Activated CD4-positive, alpha-beta T cell treated with anti-CD3 and anti-CD28 coated beads, Interleukin-2, amount 50 U/mL, for 24 hours (primary cell): Measurements from ENCODE around the gene ATG7.
"Not testable (repeated sequence)": the region's sequence is repeated elsewhere in the genome, so short reads cannot be mapped to it uniquely, and the experiment has no call there.

Experiments used
- DNase-seq, 2 donors: peaks; one replicate each; pipeline ENCODE4 v3.0.0-alpha.2; 2020; ENCODE audit warnings: low read depth in 1 of 2, low spot score in 1 of 2

ATG7 gene

DNA sequence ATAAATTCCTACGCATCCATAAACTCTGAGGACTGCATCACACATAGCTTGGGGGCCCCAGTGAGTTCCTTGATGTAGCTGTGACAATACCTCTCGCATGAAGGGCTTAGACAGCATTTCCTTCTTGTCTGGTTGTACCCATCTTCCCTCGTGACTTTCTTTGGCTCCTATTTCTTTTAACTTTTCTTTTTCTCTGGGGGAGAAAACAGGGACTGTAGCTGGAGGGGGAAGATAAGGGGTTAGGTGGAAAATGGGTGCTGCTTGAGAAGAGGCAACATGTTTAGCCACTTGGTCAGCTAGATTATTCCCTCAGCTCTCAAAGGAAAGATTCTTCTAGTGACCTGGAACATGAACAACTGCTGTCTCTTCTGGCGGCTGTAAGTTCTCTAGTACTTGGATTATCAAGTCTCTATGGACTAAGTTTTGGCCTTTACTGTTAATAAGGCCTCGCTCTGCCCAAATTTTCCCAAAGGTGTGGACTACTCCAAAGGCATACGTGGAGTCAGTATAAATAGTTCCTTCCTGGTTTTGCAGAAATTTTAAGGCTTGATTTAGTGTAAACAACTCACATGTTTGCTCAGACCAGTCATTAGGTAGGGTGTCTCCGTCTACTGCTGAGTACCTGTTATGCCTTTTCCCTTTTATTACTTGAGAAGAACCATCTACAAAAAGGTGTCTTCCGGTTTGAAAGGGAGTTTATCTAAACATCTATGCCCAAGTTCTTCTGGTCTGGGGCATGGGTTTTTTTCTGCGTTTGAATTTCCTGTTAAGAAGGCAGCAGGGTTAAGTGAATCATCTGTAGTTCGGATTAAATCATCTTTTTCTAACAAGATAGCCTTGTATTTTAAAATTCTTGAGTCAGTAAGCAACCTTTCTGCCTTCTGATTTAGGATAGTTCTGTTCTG, 21.0 kb upstream of the ATG7 start:
- DNase-seq, result no peak

DNA sequence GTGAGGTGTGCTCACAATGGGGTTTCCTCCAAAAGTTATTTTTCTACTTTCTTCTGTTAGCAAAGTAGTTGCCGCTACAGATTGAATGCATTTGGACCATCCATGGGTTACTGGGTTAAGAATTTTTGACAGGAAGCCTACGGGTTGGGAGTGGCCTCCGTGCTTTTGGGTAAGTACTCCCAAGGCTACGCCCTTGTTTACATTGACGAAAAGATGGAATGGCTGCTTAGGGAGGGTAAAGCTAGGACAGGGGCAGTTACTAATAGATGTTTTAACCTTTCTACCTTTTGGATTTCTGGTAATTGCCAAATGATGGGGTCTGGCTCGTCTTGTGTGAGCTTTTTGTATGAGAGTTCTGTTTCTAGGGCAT, 20.4 kb upstream of the ATG7 start:
- no peak for DNase-seq

DNA sequence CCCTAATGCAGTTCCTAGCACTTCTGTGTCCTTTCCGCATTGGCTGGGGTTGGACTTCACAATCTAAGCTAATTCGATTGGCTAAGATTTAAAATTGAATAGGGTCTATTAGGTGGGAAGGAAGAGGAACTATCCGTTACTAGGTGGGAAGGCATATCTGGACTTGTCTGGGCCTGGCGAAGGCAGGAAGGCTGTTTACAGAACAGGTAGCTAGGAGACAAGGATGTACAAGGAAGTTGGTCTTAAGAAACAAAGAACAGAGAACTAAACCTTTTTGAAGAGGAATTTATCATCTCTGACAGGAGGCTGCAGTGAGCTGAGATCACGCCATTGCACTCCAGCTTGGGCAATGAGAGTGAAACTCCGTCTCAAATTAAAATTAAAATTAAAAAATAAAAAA, 17.3 kb upstream of the ATG7 start:
- DNase-seq, result no peak

DNA sequence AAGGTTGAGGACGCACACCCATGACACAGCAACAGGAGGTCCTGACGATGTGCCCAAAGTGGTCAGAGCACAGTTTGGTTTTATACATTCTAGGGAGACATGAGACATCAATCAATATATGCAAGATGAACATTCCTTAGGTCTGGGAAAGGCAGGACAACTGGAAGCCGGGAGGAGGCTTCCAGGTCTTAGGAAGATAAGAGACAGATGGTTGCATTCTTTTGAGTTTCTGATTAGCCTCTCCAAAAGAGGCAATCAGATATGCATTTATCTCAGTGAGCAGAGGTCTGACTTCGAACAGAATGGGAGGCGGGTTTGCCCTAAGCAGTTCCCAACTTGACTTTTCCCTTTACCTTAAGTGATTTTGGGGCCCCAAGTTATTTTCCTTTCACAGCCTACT, 16.7 kb upstream of the ATG7 start:
- not testable (repeated sequence) for DNase-seq

DNA sequence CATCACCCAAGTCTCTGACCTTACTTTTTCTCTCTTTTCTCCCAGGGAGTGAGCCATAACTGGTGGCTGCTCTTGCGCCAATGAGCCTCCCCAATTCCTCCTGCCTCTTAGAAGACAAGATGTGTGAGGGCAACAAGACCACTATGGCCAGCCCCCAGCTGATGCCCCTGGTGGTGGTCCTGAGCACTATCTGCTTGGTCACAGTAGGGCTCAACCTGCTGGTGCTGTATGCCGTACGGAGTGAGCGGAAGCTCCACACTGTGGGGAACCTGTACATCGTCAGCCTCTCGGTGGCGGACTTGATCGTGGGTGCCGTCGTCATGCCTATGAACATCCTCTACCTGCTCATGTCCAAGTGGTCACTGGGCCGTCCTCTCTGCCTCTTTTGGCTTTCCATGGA, 13.2 kb upstream of the ATG7 start:
- DNase-seq, result no peak

DNA sequence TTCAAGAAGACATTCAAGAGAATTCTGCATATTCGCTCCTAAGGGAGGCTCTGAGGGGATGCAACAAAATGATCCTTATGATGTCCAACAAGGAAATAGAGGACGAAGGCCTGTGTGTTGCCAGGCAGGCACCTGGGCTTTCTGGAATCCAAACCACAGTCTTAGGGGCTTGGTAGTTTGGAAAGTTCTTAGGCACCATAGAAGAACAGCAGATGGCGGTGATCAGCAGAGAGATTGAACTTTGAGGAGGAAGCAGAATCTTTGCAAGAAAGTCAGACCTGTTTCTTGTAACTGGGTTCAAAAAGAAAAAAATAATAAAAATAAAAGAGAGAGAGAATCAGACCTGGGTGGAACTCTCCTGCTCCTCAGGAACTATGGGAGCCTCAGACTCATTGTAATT, 11.7 kb upstream of the ATG7 start:
- no peak for DNase-seq

DNA sequence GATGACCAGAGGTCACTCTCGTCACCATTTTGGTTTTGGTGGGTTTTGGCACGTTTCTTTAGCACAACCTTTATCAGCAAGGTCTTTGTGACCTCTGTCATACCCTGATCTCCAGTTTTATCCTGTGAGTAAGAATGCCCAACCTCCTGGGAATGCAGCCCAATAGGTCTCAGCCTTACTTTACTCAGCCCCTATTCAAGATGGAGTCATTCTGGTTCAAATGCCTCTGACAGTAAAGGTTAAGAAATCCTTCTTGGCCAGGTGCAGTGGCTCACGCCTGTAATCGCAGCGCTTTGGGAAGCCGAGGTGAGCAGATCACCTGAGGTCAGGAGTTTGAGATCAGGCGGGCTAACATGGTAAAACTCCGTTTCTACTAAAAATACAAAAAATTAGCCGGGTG, 3.2 kb upstream of the ATG7 start:
- no peak for DNase-seq

DNA sequence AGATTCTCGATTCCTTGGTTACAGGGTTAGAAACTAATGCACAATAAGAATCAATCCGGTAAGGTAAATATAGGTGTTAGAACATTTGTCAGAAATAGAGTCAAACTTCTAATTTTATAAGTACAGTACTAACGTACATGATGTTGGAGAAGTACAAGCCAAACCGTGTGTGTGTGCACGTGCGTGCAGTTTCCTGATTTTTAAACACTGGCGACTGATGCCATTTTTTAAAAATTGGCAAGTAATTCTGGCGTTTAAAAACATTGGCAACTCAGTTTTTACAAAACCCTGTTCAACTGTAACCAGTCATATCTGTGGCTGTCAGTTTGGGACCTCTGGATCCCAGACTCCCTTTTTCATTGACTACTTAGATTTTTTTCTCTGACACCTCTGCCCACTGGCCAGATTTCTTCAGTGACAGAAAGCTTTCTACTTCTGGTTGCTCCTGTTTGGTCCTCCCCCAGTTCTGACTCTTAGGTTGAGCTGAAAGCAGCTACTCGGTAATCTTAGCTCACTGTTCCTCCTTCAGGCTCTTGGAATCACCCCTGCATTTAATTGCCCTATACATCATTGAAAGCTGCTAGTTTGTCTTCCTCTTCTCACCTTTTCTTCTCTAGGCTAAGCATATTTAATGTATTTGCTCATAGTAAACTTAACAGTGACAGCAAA, 843 bp downstream of the ATG7 start:
- no peak for DNase-seq

DNA sequence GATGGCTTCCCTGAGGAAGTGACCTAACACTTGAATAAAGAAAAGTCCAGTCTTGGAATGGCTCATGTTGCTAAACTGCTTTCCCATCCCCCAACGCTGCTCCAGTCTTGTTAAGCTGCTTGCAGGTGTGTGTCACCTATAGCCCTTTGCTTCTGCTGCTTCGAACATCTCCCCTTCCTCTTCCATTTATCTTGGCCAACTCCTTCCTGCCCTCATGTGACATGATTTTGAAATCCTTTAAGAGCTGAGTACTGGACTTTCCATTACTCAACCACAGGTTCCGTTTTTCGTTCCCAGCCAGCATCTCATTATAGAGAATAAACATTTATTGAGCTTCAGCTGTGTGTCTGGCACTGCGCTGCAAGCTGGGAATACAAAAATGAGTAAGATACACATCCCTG, 1.7 kb downstream of the ATG7 start:
- DNase-seq, result no peak

DNA sequence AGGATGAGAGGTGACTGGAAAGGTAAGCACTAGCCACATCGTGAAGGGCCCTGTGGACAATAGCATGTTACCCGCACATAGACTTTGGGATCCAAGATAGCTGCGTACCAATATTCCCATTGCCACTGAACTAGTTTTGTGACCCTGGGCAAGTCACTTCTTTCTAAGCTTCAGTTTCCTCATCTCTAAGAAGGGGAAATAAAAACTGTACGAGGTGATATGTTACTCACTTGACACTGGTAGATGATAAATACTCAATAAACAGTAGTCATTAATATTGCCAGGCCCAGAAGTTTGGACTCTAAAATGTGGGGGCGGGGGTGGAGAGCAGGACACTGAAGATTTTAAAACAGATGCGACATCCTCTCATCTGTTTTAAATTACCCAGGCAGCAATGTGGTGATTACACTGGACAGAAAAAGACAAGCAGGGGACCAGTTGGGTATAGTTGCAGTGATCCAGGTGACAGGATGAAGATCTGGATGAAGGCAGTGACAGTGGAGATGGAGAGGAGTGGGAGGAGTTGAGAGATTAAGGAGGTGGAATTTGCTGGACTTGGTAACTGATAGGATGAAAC, 2.5 kb downstream of the ATG7 start:
- no peak for DNase-seq

DNA sequence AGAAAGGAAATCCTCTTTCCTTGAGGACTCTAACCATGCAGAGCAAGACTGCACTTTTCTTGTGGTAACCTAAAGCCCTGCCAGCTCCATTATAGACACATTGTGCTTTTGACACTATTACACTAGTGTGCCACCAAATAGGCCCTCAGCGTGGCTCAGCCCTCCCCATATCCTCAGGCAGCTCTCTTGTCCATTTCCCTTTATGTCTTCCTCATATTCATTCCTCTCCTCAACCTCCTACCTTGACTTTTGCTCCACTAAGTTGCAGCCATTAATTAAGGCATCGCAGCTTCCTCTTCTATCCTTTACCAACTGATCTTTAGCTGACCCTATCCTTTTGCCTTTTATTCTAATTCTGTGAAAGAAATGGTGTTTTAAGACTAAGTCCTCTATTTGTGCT, 3.7 kb downstream of the ATG7 start:
- DNase-seq, result no peak

DNA sequence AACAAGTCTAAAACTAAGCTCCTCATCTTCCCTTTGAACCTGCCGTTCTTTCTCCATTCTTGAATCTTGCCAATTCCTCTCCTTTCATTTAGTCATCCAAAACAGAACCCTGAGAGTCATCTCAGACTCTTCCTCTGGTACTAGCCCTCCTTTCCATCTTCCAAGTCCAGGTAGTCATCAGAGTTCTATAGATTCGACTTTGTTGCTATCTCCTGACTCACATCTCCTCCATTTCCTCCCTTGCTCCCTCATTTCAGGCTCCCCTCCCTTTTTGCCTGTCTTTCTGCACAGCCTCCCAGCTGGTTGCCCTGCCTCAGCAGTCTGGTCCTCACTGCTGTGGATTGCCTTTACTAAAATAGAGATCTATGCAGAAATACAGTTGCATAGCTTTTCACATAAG, 4.7 kb downstream of the ATG7 start:
- DNase-seq, result no peak

DNA sequence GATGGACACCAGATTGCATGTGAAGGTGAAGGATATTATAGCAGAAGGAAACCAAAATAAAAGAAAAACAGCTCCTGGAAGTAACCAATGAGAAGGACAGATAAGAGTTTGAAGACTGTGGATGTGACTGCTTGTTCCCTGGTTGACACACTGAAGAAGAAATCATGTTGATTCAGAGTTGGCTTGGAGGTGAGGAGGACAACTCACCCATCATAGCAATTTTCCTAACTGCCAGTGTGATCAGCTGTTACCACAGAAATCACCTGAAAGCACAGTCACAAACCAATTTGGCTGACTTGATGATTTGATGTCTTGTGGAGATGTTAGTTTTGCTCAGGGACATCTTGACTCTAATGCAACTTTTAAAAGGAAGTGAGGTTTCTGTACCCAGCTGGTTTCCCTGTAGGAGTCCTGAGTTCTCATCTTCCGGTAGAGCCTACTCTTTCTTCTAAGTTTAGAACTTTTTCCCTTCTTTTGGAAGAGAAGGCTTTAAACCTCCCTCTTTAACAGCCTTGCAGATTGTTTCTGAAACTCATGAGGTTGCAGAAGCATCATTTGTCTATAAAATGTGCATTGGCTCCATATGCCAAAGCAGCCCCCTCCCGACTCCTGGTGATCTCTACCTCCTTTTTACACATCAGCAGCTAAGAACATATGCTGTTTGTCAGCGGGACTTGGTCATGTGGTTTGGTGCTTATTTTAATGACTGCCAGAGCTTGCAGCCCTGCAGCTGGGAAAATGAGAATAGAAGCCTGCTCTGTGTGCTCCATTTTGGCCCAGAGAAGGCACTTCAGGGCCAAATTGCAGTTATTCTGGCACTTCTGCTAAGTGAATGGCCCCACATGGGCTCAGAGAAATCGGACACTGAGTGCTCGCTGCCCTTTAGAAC, 10.3 kb downstream of the ATG7 start:
- no peak for DNase-seq

DNA sequence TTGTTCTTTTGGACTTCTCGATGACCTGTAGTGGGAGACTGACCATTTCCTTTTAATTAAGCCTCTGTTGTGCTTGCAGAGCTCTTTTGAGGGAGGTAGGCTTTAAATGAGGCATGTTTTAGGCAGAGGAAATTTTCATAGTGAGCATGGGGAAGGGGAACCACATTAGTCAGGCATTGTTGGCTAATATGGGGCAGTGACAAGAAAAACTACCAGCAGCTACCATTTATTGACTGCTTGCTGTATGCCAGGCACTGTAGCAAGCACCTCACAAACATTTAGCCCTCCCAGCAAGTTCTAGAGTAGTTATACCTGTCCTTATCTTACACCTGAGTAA, 10.9 kb downstream of the ATG7 start:
- no peak for DNase-seq

DNA sequence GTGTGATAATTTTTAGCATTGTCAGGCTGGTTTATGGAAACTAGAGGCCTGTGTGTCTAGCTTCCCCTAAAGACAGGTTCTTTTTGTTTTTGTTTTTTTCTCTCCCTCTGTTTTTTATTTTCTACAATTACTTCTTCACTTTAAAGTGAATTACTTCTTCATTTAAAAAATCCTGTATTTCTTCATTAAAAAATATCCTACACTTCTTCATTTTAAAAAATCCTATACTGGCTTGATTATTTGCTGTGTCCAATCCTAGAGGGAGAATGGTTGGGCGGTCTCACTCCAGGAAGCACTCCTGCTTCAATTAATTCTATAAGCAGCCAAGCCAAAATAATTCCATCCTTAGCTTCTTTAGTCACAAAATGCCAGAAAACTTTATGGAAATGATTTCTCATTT, 11.8 kb downstream of the ATG7 start:
- DNase-seq, result no peak

DNA sequence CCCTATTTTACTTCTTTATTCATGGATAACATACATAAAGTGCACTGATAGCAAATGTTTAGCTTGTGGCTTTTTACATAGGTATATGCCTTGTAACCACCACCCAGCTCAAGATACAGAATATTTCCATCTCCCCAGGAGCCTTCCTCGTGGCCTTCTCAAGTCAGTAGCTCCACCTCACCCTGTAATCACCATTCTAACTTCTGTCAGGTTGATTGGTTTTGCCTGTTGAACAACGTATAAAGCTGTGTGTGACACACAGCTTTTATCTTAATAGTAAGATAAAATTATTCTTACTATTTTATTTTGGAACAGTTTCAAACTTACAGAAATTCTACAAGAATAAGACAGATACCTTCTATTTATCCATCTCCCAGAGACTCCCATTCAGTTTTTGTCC, 13.3 kb downstream of the ATG7 start:
- DNase-seq, result no peak

DNA sequence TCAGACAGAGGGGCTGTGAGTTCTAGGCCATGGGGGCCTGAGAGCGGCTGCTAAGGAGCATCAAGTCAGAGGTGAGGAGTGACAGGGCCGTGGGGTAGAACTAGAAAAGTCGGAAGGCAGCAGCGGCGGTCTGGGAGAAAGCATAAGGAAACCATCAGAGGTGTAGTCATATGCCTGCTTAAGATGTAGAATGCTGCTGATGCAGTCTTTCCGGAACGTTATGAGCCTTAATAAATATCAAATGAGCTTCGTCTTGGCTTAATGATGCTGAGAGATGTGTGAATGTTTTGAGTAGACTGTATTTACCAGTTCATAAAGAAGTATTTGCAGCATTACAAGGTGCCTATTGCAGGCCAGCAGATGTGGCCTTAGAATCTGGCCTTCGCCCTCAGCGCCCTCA, 15.2 kb downstream of the ATG7 start:
- DNase-seq, result no peak

DNA sequence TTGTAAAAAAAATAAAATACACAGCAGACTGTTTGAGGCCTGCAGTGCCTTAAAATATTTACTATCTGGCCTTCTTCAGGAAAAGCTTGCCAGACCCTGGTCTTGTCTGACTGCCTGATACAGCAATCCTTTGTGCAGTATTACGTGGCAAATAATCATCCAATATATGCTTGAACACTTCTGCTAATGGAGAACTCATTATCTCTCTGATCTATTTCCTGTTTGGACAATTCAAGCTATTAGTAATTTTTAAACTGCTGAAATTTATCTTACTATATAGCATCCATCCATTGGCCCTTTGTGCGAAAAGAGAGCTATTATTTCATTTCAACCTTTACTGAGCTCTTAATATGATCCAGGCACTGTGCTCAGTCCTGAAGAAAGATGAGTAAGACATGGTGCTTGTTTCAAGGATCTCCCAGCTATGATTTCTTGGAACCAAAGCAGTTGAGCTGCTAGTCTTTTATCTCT, 15.9 kb downstream of the ATG7 start:
- DNase-seq, result no peak

DNA sequence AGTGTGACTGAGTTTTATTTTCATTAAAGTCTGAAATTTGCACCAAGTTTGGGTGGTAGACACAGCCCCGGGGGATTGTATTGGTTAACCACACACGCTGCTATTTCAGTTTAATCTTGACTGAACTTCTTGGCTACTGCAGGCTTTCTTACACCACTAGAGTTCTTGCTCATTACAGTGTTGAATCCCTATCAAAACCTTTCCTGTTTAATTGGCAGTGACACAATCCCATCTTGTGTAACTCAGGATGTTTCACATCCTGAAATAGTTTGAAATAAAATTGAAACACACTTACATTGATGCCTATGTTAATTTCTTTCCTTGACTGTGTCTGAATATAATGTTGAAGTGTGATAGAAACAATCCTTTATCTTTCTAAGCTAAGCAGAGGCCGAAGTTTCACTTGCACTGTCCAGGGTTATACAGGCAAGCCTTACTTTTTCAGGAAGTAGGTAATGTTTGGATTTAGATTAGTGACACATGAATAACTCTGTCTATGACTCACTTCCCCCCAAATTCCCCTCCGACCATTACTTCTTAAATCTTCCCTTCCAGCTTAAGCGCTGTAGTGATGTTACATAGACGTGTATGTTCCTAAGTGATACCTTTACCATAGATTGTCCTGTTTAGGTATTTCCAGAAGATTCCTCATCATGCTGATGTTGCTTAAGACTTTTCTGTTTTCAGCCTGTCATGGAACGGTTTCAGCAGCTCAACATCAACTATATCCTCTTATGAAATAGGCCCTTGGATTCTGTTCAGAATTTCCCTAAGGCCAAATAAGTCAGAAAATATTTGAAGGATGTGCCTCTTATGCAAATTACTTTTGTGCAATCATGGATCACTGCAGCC, 16.8 kb downstream of the ATG7 start:
- no peak for DNase-seq

DNA sequence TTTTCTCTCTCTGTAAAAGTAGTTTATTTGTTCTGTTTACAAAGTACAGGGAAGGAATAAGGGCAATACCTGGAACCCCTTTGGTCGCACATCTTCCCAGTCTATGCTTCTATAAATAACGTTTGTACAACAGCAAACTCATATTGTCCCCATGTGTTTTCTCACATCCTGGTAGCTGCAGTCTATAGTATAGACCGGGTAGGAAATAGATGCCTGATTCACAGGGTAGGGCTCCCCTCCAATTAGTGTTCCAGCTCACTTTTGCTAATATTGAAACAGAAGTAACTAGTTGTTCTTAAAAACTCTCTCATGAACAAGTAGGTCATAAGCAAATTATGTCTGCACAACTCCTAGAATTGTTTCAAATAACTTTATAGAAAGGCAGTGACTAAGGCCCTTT, 17.7 kb downstream of the ATG7 start:
- DNase-seq, result no peak
